GM12891 (cell line): ENCODE results near the gene NCKAP5.

Experiments
- DNase-seq: peaks from one replicate; pipeline ENCODE4 v3.0.0; 2011; ENCODE audit warnings: low spot score; ENCODE audit not compliant: insufficient read length
- FAIRE-seq: peaks from 2 replicates; lab custom pipeline; 2011; peaks lifted over from hg19 to GRCh38; lab: Jason Lieb, UNC
- PAX5 ChIP-seq: IDR thresholded peaks from 2 replicates; pipeline ENCODE4 v1.6.1; 2011; ENCODE audit warnings: low read length, moderate library complexity, mild to moderate bottlenecking; ENCODE audit not compliant: insufficient read depth, severe bottlenecking
- POLR2A ChIP-seq: IDR thresholded peaks from 2 replicates; pipeline ENCODE4 v1.6.1; 2011; ENCODE audit warnings: low read depth, low read length, control low read depth
- POLR2AphosphoS5 ChIP-seq: IDR thresholded peaks from 2 replicates; pipeline ENCODE4 v1.6.1; 2011; ENCODE audit warnings: low read depth, low read length, control low read depth
- POU2F2 ChIP-seq: IDR thresholded peaks from 2 replicates; pipeline ENCODE4 v1.6.1; 2011; ENCODE audit warnings: low read depth, mild to moderate bottlenecking, control low read depth, low read length, moderate library complexity
- SPI1 ChIP-seq: IDR thresholded peaks from 2 replicates; pipeline ENCODE4 v1.6.1; 2011; ENCODE audit warnings: low read depth, low read length, control low read depth
- TAF1 ChIP-seq: IDR thresholded peaks from 2 replicates; pipeline ENCODE4 v1.6.1; 2011; ENCODE audit warnings: low read depth, low read length, control low read depth

Gene NCKAP5

GRCh38 chr2:132948211-132948610 is 620.1 kb downstream of the NCKAP5 start:
- TF ChIP-seq POLR2A, result no peak
- no peak for TF ChIP-seq PAX5
- TF ChIP-seq POLR2AphosphoS5, result no peak
- no peak for DNase-seq
- no peak for FAIRE-seq

GRCh38 chr2:132943829-132944228 is 624.4 kb downstream of the NCKAP5 start:
- DNase-seq (no peak), FAIRE-seq (no peak)
- TF ChIP-seq POLR2AphosphoS5 (no peak), POLR2A (no peak), PAX5 (no peak), POU2F2 (no peak), TAF1 (no peak), SPI1 (no peak)

- TF ChIP-seq POU2F2 (no peak), PAX5 (no peak), TAF1 (no peak), POLR2A (no peak), SPI1 (no peak), POLR2AphosphoS5 (no peak)
- no peak for DNase-seq
- FAIRE-seq, result no peak
Measured at GRCh38 chr2:132941296-132942020, 626.8 kb downstream of the NCKAP5 start.

GRCh38 chr2:132937629-132938028 is 630.6 kb downstream of the NCKAP5 start:
- DNase-seq, result no peak
- no peak for FAIRE-seq

GRCh38 chr2:132936791-132937190 is 631.5 kb downstream of the NCKAP5 start:
- FAIRE-seq, result no peak
- no peak for DNase-seq
- no peak for TF ChIP-seq POU2F2
- TF ChIP-seq SPI1, result peak; percentile 82

More at GRCh38 chr2:132937629-132938028, 630.6 kb downstream of the NCKAP5 start:
- TF ChIP-seq POU2F2, result no peak
- no peak for TF ChIP-seq POLR2A
- TF ChIP-seq POLR2AphosphoS5, result no peak
- no peak for TF ChIP-seq SPI1
- TF ChIP-seq TAF1, result no peak
- no peak for TF ChIP-seq PAX5

GRCh38 chr2:132936261-132936660 is 632.0 kb downstream of the NCKAP5 start:
- FAIRE-seq, result no peak
- no peak for DNase-seq
- no peak for TF ChIP-seq POLR2AphosphoS5
- TF ChIP-seq SPI1, result no peak
- no peak for TF ChIP-seq POLR2A
- TF ChIP-seq PAX5, result no peak
- TF ChIP-seq POU2F2, result no peak

- DNase-seq (no peak), FAIRE-seq (no peak)
- no peak for TF ChIP-seq TAF1
- no peak for TF ChIP-seq PAX5
- no peak for TF ChIP-seq POU2F2
- no peak for TF ChIP-seq POLR2AphosphoS5
- no peak for TF ChIP-seq POLR2A
- no peak for TF ChIP-seq SPI1
Measured at GRCh38 chr2:132929786-132930185, 638.5 kb downstream of the NCKAP5 start.

- TF ChIP-seq SPI1 (no peak), POU2F2 (no peak), POLR2AphosphoS5 (no peak), PAX5 (no peak), TAF1 (no peak), POLR2A (no peak)
- FAIRE-seq (no peak), DNase-seq (no peak)
Measured at GRCh38 chr2:132923787-132924186, 644.5 kb downstream of the NCKAP5 start.

GRCh38 chr2:132915812-132916549 is 652.3 kb downstream of the NCKAP5 start:
- DNase-seq, result no peak
- FAIRE-seq, result no peak
- TF ChIP-seq SPI1, result no peak
- TF ChIP-seq POU2F2, result no peak
- TF ChIP-seq POLR2AphosphoS5, result no peak
- TF ChIP-seq POLR2A, result no peak
- no peak for TF ChIP-seq TAF1
- TF ChIP-seq PAX5, result no peak
